Measurements from ENCODE around the gene GREM2.

Gene GREM2

GRCh38 chr1:240591564-240591963 lies 20.4 kb downstream of the GREM2 start:
- Histone ChIP-seq H3K4me1 (ENCODE audit: low read length) (no peaks in the 10 kb centered on the region), H2AFZ (ENCODE audit: low read length) (no peak overlapping the region), H3K4me2 (ENCODE audit: low read depth, low read length) (no peak overlapping the region), H3K4me3 (ENCODE audit: low read length) (no peak overlapping the region), H3K36me3 (replicated peaks; ENCODE audit: insufficient read depth, low read length) (no peaks in the 10 kb centered on the region), H3K9me2 (replicated peaks; ENCODE audit: insufficient read depth, low read length) (no peaks in the 10 kb centered on the region), H3K27ac (ENCODE audit: low read length) (no peak overlapping the region), H3F3A (ENCODE audit: insufficient read depth, low read length) (no peaks in the 10 kb centered on the region), H3K9ac (ENCODE audit: low read length) (no peak overlapping the region), H3K79me2 (ENCODE audit: low read length) (no peaks in the 10 kb centered on the region), H4K20me1 (ENCODE audit: insufficient read depth, low read length) (no peaks in the 10 kb centered on the region), H3K9me3 (replicated peaks; ENCODE audit: insufficient read depth, low read length) (no peaks in the 10 kb centered on the region), H3K27me3 (replicated peaks; ENCODE audit: insufficient read depth, low read length) (no peaks in the 10 kb centered on the region)
- TF ChIP-seq EZH2 (optimal IDR thresholded peaks at IDR 0.05; ENCODE audit: low read depth, low read length) (no peak), CTCF (IDR thresholded peaks at IDR 0.05; ENCODE audit: low read length) (no peak), EZH2phosphoT487 (IDR thresholded peaks at IDR 0.05; ENCODE audit: low read length) (no peak)
- no peak for DNase-seq

- no peak overlapping the region for H3K4me3 ChIP-seq (ENCODE audit: low read length)
- H2AFZ ChIP-seq (ENCODE audit: low read length), result no peak overlapping the region
- H3K9ac ChIP-seq (ENCODE audit: low read length), result no peak overlapping the region
- TF ChIP-seq EZH2phosphoT487 (IDR thresholded peaks at IDR 0.05; ENCODE audit: low read length) (no peak), CTCF (IDR thresholded peaks at IDR 0.05; ENCODE audit: low read length) (no peak), EZH2 (optimal IDR thresholded peaks at IDR 0.05; ENCODE audit: low read depth, low read length) (no peak)
- no peaks in the 10 kb centered on the region for H3F3A ChIP-seq (ENCODE audit: insufficient read depth, low read length)
- no peaks in the 10 kb centered on the region for H3K4me1 ChIP-seq (ENCODE audit: low read length)
- no peaks in the 10 kb centered on the region for H4K20me1 ChIP-seq (ENCODE audit: insufficient read depth, low read length)
- no peak overlapping the region for H3K4me2 ChIP-seq (ENCODE audit: low read depth, low read length)
- H3K9me3 ChIP-seq (replicated peaks; ENCODE audit: insufficient read depth, low read length), result no peaks in the 10 kb centered on the region
- no peaks in the 10 kb centered on the region for H3K9me2 ChIP-seq (replicated peaks; ENCODE audit: insufficient read depth, low read length)
- no peaks in the 10 kb centered on the region for H3K27me3 ChIP-seq (replicated peaks; ENCODE audit: insufficient read depth, low read length)
- no peaks in the 10 kb centered on the region for H3K79me2 ChIP-seq (ENCODE audit: low read length)
- DNase-seq, result no peak
- H3K27ac ChIP-seq (ENCODE audit: low read length), result no peak overlapping the region
- no peaks in the 10 kb centered on the region for H3K36me3 ChIP-seq (replicated peaks; ENCODE audit: insufficient read depth, low read length)
Observed at GRCh38 chr1:240591078-240591477, 20.9 kb downstream of the GREM2 start.

- no peaks in the 10 kb centered on the region for H3F3A ChIP-seq (ENCODE audit: insufficient read depth, low read length)
Observed at GRCh38 chr1:240589585-240590110, 22.3 kb downstream of the GREM2 start.

More at GRCh38 chr1:240589585-240590110, 22.3 kb downstream of the GREM2 start:
- no peaks in the 10 kb centered on the region for H3K9me2 ChIP-seq (replicated peaks; ENCODE audit: insufficient read depth, low read length)
- no peaks in the 10 kb centered on the region for H3K9me3 ChIP-seq (replicated peaks; ENCODE audit: insufficient read depth, low read length)
- H4K20me1 ChIP-seq (ENCODE audit: insufficient read depth, low read length), result no peaks in the 10 kb centered on the region
- no peak for DNase-seq
- H3K36me3 ChIP-seq (replicated peaks; ENCODE audit: insufficient read depth, low read length), result no peaks in the 10 kb centered on the region
- H3K9ac ChIP-seq (ENCODE audit: low read length), result no peak overlapping the region
- H3K4me1 ChIP-seq (ENCODE audit: low read length), result no peaks in the 10 kb centered on the region
- H2AFZ ChIP-seq (ENCODE audit: low read length), result no peak overlapping the region
- H3K4me3 ChIP-seq (ENCODE audit: low read length), result no peak overlapping the region
- no peak overlapping the region for H3K4me2 ChIP-seq (ENCODE audit: low read depth, low read length)
- H3K27ac ChIP-seq (ENCODE audit: low read length), result no peak overlapping the region
- H3K79me2 ChIP-seq (ENCODE audit: low read length), result no peaks in the 10 kb centered on the region
- no peaks in the 10 kb centered on the region for H3K27me3 ChIP-seq (replicated peaks; ENCODE audit: insufficient read depth, low read length)
- TF ChIP-seq CTCF (IDR thresholded peaks at IDR 0.05; ENCODE audit: low read length) (no peak), EZH2 (optimal IDR thresholded peaks at IDR 0.05; ENCODE audit: low read depth, low read length) (no peak), EZH2phosphoT487 (IDR thresholded peaks at IDR 0.05; ENCODE audit: low read length) (no peak)

Measured in MM.1S (cell line).